K562 (cell line): Measurements from ENCODE around the gene DKC1. TPM values are rescaled to one million over a fixed set of nuclear protein-coding genes. Genes with fewer than 3 reads are reported as not detected.

Experiments used
- MCM5 ChIP-seq: fragments of 450-650 bp; IDR thresholded peaks from 2 replicates; pipeline ENCODE4 v1.6.1; 2016; ENCODE audit warnings: low read depth
- NRF1 ChIP-seq, 2 experiments: fragments of 450-650 bp; IDR thresholded peaks in 1 of 2; conservative IDR thresholded peaks in 1 of 2; 2 replicates each; pipeline ENCODE4 v1.6.1; 2014; ENCODE audit warnings: mild to moderate bottlenecking in 2 of 2
- PCBP1 ChIP-seq: fragments of 200-400 bp; formaldehyde crosslinking; IDR thresholded peaks from 2 replicates; pipeline ENCODE4 v1.6.1; 2018; ENCODE audit warnings: mild to moderate bottlenecking, low read depth, low read length; ENCODE audit not compliant: poor library complexity, severe bottlenecking
- SAP30 ChIP-seq: fragments of 200-600 bp; sonication (generic); IDR thresholded peaks from 2 replicates; pipeline ENCODE4 v1.6.1; 2012; ENCODE audit warnings: borderline replicate concordance, low read depth, mild to moderate bottlenecking, moderate library complexity, low read length, control low read depth, inconsistent platforms; ENCODE audit not compliant: insufficient read depth, poor library complexity, severe bottlenecking
- WHSC1 ChIP-seq: IDR thresholded peaks from one replicate; pipeline ENCODE4 v1.6.1; 2012; ENCODE audit warnings: low read length, control low read depth, inconsistent platforms
- ZNF175 ChIP-seq: fragments of 200-800 bp; sonication (Bioruptor generic); IDR thresholded peaks from 2 replicates; pipeline ENCODE4 v1.6.1; 2016; ENCODE audit warnings: low read depth, mild to moderate bottlenecking, missing genetic modification characterization, missing compliant biosample characterization
- ZNF717 ChIP-seq: fragments of 250-450 bp; sonication (Bioruptor Pico); IDR thresholded peaks from 2 replicates; pipeline ENCODE4 v1.5.0; 2021
- ZNF830 ChIP-seq: fragments of 250-450 bp; sonication (Bioruptor Pico); IDR thresholded peaks from 2 replicates; pipeline ENCODE4 v1.5.0; 2021; ENCODE audit warnings: mild to moderate bottlenecking
- polyA plus RNA-seq, 8 experiments: library from polyadenylated mRNA; depleted of rRNA in 4 of 8; stranded (reverse) in 5 of 8; unstranded in 3 of 8; fragments of >200 nt; fragmentation: Nextera tagmentation in 2 of 8; fragmentation: Illumina TruSeq in 1 of 8; extraction: Ambion mirVana in 2 of 8; extraction: Trizol in 1 of 8; gene quantifications; 2 replicates each; pipeline versions ENCODE4 v1.2.1 to v1.2.3, GENCODE V29; 2011 to 2014; ENCODE audit warnings: inconsistent platforms in 1 of 8, missing spikeins in 1 of 8
- total RNA-seq, 7 experiments: library from RNA; depleted of rRNA in 6 of 7; stranded (reverse); fragments of >200 nt in 6 of 7; fragmentation: Illumina TruSeq in 2 of 7; extraction: Trizol in 2 of 7; gene quantifications; 2 replicates each; pipeline versions ENCODE4 v1.2.1 to v1.2.3, GENCODE V29; 2011 to 2021; ENCODE audit warnings: low replicate concordance in 1 of 7
- TF ChIP-seq, protein P1 (sequence below), 2 experiments: fragments of 450-650 bp; IDR thresholded peaks; 2 replicates each; pipeline ENCODE4 v1.6.1; 2018; ENCODE audit warnings: mild to moderate bottlenecking in 2 of 2, low read depth in 1 of 2; ENCODE audit not compliant: partially characterized antibody in 2 of 2
- TF ChIP-seq, protein P2 (sequence below): fragments of 200-800 bp; sonication (Bioruptor generic); IDR thresholded peaks from 2 replicates; pipeline ENCODE4 v1.6.1; 2016; ENCODE audit warnings: missing genetic modification characterization, missing compliant biosample characterization

The DKC1 gene
- total and polyA plus RNA-seq, 9 of the 15 experiments (the other 6 are each of a cell fraction or from before 2014, with no cell fraction given): 205 to 313 (median 219) TPM

DNA sequence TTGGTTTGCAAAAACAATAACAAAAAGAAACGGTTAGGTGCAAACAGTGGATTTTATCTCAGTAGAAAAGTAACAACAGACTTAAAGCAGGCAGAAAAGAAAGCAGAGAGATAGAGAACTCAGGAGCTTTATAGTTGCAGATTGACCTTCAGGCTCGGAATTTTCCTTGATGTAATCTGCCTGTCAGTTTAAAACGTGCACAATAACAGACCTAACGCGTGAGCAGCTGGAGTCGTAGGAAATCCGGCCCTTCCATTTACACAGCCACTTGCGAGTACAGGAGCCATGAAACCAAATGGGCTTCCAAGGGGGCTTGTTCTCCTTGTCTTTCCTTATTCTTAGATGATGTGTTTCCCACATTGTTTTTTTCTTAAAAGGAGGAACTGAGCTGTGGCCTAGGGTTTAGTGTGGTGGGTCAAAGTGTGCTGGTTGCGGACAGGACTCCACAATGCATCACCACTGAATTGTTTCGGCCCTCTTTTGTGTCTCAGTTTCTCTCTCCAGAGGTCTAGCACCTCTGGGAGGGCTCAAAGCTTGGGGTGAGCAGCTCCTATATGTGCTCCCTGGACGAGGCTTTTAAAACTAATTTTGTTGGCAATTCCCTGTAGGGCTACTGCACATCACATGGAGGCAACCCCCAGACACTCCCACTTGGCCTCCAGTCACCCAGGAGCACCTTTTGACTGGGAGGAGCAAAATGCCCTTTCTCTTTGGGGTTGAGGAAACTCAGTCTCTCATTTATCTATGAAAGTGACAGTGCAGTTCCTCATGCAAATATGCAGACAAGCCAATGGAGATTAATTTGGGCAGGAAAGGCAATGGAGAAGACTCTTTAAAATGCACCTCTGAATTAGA lies 56.5 kb downstream of the DKC1 start (continued):
- TF ChIP-seq ZNF717 (CRISPR knock-in tag) (no peak), MCM5 (no peak), NRF1 (conservative IDR thresholded peaks at IDR 0.05 in 1 of 2, IDR thresholded peaks at IDR 0.05 in 1 of 2) (peak in 1 of 2 experiments; percentile 20; a peak in 2 of 4 replicates), WHSC1 (no peak), ZNF830 (CRISPR knock-in tag) (no peak), SAP30 (no peak), PCBP1 (no peak), ZNF175 (no peak)
- TF ChIP-seq, protein P1, sequence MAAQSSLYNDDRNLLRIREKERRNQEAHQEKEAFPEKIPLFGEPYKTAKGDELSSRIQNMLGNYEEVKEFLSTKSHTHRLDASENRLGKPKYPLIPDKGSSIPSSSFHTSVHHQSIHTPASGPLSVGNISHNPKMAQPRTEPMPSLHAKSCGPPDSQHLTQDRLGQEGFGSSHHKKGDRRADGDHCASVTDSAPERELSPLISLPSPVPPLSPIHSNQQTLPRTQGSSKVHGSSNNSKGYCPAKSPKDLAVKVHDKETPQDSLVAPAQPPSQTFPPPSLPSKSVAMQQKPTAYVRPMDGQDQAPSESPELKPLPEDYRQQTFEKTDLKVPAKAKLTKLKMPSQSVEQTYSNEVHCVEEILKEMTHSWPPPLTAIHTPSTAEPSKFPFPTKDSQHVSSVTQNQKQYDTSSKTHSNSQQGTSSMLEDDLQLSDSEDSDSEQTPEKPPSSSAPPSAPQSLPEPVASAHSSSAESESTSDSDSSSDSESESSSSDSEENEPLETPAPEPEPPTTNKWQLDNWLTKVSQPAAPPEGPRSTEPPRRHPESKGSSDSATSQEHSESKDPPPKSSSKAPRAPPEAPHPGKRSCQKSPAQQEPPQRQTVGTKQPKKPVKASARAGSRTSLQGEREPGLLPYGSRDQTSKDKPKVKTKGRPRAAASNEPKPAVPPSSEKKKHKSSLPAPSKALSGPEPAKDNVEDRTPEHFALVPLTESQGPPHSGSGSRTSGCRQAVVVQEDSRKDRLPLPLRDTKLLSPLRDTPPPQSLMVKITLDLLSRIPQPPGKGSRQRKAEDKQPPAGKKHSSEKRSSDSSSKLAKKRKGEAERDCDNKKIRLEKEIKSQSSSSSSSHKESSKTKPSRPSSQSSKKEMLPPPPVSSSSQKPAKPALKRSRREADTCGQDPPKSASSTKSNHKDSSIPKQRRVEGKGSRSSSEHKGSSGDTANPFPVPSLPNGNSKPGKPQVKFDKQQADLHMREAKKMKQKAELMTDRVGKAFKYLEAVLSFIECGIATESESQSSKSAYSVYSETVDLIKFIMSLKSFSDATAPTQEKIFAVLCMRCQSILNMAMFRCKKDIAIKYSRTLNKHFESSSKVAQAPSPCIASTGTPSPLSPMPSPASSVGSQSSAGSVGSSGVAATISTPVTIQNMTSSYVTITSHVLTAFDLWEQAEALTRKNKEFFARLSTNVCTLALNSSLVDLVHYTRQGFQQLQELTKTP (IDR thresholded peaks at IDR 0.05; ENCODE audit: low read depth in 1 of 2, partially characterized antibody in 2 of 2): peak in 1 of 2 experiments; percentile 26
- TF ChIP-seq, protein P2, sequence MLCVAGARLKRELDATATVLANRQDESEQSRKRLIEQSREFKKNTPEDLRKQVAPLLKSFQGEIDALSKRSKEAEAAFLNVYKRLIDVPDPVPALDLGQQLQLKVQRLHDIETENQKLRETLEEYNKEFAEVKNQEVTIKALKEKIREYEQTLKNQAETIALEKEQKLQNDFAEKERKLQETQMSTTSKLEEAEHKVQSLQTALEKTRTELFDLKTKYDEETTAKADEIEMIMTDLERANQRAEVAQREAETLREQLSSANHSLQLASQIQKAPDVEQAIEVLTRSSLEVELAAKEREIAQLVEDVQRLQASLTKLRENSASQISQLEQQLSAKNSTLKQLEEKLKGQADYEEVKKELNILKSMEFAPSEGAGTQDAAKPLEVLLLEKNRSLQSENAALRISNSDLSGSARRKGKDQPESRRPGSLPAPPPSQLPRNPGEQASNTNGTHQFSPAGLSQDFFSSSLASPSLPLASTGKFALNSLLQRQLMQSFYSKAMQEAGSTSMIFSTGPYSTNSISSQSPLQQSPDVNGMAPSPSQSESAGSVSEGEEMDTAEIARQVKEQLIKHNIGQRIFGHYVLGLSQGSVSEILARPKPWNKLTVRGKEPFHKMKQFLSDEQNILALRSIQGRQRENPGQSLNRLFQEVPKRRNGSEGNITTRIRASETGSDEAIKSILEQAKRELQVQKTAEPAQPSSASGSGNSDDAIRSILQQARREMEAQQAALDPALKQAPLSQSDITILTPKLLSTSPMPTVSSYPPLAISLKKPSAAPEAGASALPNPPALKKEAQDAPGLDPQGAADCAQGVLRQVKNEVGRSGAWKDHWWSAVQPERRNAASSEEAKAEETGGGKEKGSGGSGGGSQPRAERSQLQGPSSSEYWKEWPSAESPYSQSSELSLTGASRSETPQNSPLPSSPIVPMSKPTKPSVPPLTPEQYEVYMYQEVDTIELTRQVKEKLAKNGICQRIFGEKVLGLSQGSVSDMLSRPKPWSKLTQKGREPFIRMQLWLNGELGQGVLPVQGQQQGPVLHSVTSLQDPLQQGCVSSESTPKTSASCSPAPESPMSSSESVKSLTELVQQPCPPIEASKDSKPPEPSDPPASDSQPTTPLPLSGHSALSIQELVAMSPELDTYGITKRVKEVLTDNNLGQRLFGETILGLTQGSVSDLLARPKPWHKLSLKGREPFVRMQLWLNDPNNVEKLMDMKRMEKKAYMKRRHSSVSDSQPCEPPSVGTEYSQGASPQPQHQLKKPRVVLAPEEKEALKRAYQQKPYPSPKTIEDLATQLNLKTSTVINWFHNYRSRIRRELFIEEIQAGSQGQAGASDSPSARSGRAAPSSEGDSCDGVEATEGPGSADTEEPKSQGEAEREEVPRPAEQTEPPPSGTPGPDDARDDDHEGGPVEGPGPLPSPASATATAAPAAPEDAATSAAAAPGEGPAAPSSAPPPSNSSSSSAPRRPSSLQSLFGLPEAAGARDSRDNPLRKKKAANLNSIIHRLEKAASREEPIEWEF: no peak; the same call in 1 of the 2 replicates
